ENCODE results near the gene NRF1.

The NRF1 gene

GRCh38 chr7:129781928-129782817 is 170.7 kb downstream of the NRF1 start:
- Histone ChIP-seq H2AFZ (peak overlapping the region; percentile 98), H3K27ac (no peak overlapping the region), H3K79me2 (no peaks in the 10 kb centered on the region), H3K9ac (no peak overlapping the region), H3K4me3 (ENCODE audit: low read depth, low read length) (no peak overlapping the region), H3K36me3 (ENCODE audit: control insufficient read depth, insufficient read depth, low read length) (no peaks in the 10 kb centered on the region), H3K27me3 (ENCODE audit: control insufficient read depth, insufficient read depth, low read length) (peaks cover 14% of the 10 kb centered on the region), H3K9me3 (ENCODE audit: control insufficient read depth, low read length) (no peaks in the 10 kb centered on the region), H3K4me1 (peaks cover 6% of the 10 kb centered on the region), H3K4me2 (ENCODE audit: low read length) (peak overlapping the region; percentile 53)
- no peak for TF ChIP-seq CTCF (IDR thresholded peaks at IDR 0.05)

- no peaks in the 10 kb centered on the region for H3K79me2 ChIP-seq
- H3K27me3 ChIP-seq (ENCODE audit: control insufficient read depth, insufficient read depth, low read length), result peaks cover 14% of the 10 kb centered on the region
- no peak overlapping the region for H2AFZ ChIP-seq
- H3K36me3 ChIP-seq (ENCODE audit: control insufficient read depth, insufficient read depth, low read length), result no peaks in the 10 kb centered on the region
- H3K4me2 ChIP-seq (ENCODE audit: low read length), result peak overlapping the region; percentile 3
- no peak overlapping the region for H3K27ac ChIP-seq
- no peak overlapping the region for H3K4me3 ChIP-seq (ENCODE audit: low read depth, low read length)
- no peaks in the 10 kb centered on the region for H3K9me3 ChIP-seq (ENCODE audit: control insufficient read depth, low read length)
- TF ChIP-seq CTCF (IDR thresholded peaks at IDR 0.05), result no peak
- peaks cover 6% of the 10 kb centered on the region for H3K4me1 ChIP-seq
- no peak overlapping the region for H3K9ac ChIP-seq
Measured at GRCh38 chr7:129782818-129783583, 171.5 kb downstream of the NRF1 start.

- H3K27me3 ChIP-seq (ENCODE audit: control insufficient read depth, insufficient read depth, low read length), result peaks cover 14% of the 10 kb centered on the region
Measured at GRCh38 chr7:129783584-129783919, 172.0 kb downstream of the NRF1 start.

GRCh38 chr7:129784437-129784782 is 172.9 kb downstream of the NRF1 start:
- Histone ChIP-seq H3K9ac (no peak overlapping the region), H3K4me2 (ENCODE audit: low read length) (no peak overlapping the region)

More at GRCh38 chr7:129783584-129783919, 172.0 kb downstream of the NRF1 start:
- Histone ChIP-seq H3K4me1 (peaks cover 6% of the 10 kb centered on the region), H3K36me3 (ENCODE audit: control insufficient read depth, insufficient read depth, low read length) (no peaks in the 10 kb centered on the region), H3K79me2 (no peaks in the 10 kb centered on the region), H3K4me2 (ENCODE audit: low read length) (no peak overlapping the region), H3K4me3 (ENCODE audit: low read depth, low read length) (no peak overlapping the region), H3K9me3 (ENCODE audit: control insufficient read depth, low read length) (no peaks in the 10 kb centered on the region), H2AFZ (no peak overlapping the region), H3K9ac (no peak overlapping the region), H3K27ac (no peak overlapping the region)
- TF ChIP-seq CTCF (IDR thresholded peaks at IDR 0.05), result no peak

More at GRCh38 chr7:129784437-129784782, 172.9 kb downstream of the NRF1 start:
- H2AFZ ChIP-seq, result no peak overlapping the region
- peaks cover 6% of the 10 kb centered on the region for H3K4me1 ChIP-seq
- H3K36me3 ChIP-seq (ENCODE audit: control insufficient read depth, insufficient read depth, low read length), result no peaks in the 10 kb centered on the region
- no peak overlapping the region for H3K27ac ChIP-seq
- no peak overlapping the region for H3K4me3 ChIP-seq (ENCODE audit: low read depth, low read length)
- no peaks in the 10 kb centered on the region for H3K79me2 ChIP-seq
- no peaks in the 10 kb centered on the region for H3K9me3 ChIP-seq (ENCODE audit: control insufficient read depth, low read length)
- no peak for TF ChIP-seq CTCF (IDR thresholded peaks at IDR 0.05)
- H3K27me3 ChIP-seq (ENCODE audit: control insufficient read depth, insufficient read depth, low read length), result peaks cover 14% of the 10 kb centered on the region
